NT2/D1 (cell line): ENCODE data around the gene FBXW4.

Experiments
- SUZ12 ChIP-seq: IDR thresholded peaks from 2 replicates; pipeline ENCODE4 v1.6.1; 2011; ENCODE audit not compliant: insufficient read length, insufficient read depth; ENCODE audit errors: extremely low read depth
- YY1 ChIP-seq: IDR thresholded peaks from 2 replicates; pipeline ENCODE4 v1.6.1; 2011; ENCODE audit not compliant: insufficient read length, insufficient read depth
- ZNF274 ChIP-seq: IDR thresholded peaks from 2 replicates; pipeline ENCODE4 v1.6.1; 2011; ENCODE audit warnings: mild to moderate bottlenecking, low read depth, low read length

- TF ChIP-seq ZNF274: no peak
- no peak for TF ChIP-seq SUZ12
- TF ChIP-seq YY1: no peak
Observed at GRCh38 chr10:101573885-101574753, 120.9 kb downstream of the FBXW4 start.
